Measurements from ENCODE around the gene CPLX1.

CPLX1 gene

DNA sequence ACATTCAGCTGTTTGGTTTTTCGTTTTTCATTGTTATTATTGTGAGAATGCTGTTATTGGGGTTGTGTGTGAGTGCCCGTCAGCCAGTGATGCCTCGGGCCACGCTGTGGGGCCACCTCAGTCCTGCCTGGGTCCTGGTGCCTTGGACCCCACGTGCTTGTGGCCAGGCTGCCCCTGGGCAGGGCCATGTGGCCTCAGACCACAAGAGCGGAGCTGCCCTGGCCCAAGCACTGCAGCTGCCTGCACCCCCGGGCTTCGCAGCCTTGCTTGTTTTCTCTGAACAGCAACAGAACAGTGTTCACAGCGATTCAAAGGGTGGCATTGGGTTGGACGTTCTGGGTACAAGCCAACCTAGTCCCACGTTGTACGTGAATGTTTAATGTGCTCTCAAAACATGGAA lies 56.9 kb downstream of the CPLX1 start:
- POLR2A ChIA-PET: no interaction called here
- TF ChIP-seq BHLHE40 (IDR thresholded peaks at IDR 0.05; ENCODE audit: borderline replicate concordance) (no peak), LEF1 (IDR thresholded peaks at IDR 0.05; ENCODE audit: borderline replicate concordance) (no peak), ARNT (IDR thresholded peaks at IDR 0.05) (no peak), FOXK2 (IDR thresholded peaks at IDR 0.05) (no peak), L3MBTL2 (conservative IDR thresholded peaks at IDR 0.05) (no peak), ELF4 (IDR thresholded peaks at IDR 0.05) (no peak), ZNF384 (IDR thresholded peaks at IDR 0.05) (no peak)
- TF ChIP-seq, protein P1, sequence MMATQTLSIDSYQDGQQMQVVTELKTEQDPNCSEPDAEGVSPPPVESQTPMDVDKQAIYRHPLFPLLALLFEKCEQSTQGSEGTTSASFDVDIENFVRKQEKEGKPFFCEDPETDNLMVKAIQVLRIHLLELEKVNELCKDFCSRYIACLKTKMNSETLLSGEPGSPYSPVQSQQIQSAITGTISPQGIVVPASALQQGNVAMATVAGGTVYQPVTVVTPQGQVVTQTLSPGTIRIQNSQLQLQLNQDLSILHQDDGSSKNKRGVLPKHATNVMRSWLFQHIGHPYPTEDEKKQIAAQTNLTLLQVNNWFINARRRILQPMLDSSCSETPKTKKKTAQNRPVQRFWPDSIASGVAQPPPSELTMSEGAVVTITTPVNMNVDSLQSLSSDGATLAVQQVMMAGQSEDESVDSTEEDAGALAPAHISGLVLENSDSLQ (IDR thresholded peaks at IDR 0.05): no peak
- CTCF ChIA-PET: no interaction called here
- DNase-seq (ENCODE audit: extremely low spot score): no peak

DNA sequence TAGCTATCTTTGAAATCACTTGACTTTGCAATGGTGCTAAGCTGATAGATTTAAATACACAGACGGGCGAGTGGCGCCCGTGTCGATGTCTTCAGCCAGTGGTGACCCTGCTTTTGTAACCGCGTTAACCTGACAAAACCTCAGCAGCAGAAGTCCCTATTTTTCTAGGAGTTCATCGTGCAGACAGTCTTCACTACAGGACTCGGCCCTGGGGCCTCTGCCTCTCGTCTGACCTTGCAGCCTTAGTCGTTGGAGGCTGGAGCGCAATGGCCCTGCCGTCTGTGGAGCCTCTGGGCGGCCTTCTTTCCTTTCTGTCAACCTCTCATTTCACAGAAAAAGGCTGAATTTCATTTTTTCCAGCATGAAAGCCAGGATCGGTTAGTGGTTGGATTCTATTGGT lies 57.9 kb downstream of the CPLX1 start:
- DNase-seq (ENCODE audit: extremely low spot score): no peak
- POLR2A ChIA-PET: interaction anchor here (1.3 kb wide), 1 partner anchor 14 kb away, joined by 3 read pairs; no protein-coding TSS in a partner anchor
- CTCF ChIA-PET: no interaction called here
- TF ChIP-seq, protein P1 (IDR thresholded peaks at IDR 0.05): no peak
- TF ChIP-seq SP1 (IDR thresholded peaks at IDR 0.05) (no peak), SUZ12 (IDR thresholded peaks at IDR 0.05) (no peak), NFRKB (IDR thresholded peaks at IDR 0.05) (no peak), ARNT (IDR thresholded peaks at IDR 0.05) (no peak), BHLHE40 (IDR thresholded peaks at IDR 0.05; ENCODE audit: borderline replicate concordance) (no peak), ELF4 (IDR thresholded peaks at IDR 0.05) (no peak), LEF1 (IDR thresholded peaks at IDR 0.05; ENCODE audit: borderline replicate concordance) (no peak), FOXM1 (IDR thresholded peaks at IDR 0.05; ENCODE audit: borderline replicate concordance) (no peak), L3MBTL2 (conservative IDR thresholded peaks at IDR 0.05) (no peak), HDGF (IDR thresholded peaks at IDR 0.05; ENCODE audit: borderline replicate concordance) (no peak), FOXK2 (IDR thresholded peaks at IDR 0.05) (no peak), CTBP1 (IDR thresholded peaks at IDR 0.05; ENCODE audit: borderline replicate concordance) (no peak), ZNF384 (IDR thresholded peaks at IDR 0.05) (no peak), TARDBP (IDR thresholded peaks at IDR 0.05) (no peak), FOXA1 (IDR thresholded peaks at IDR 0.05) (no peak)

DNA sequence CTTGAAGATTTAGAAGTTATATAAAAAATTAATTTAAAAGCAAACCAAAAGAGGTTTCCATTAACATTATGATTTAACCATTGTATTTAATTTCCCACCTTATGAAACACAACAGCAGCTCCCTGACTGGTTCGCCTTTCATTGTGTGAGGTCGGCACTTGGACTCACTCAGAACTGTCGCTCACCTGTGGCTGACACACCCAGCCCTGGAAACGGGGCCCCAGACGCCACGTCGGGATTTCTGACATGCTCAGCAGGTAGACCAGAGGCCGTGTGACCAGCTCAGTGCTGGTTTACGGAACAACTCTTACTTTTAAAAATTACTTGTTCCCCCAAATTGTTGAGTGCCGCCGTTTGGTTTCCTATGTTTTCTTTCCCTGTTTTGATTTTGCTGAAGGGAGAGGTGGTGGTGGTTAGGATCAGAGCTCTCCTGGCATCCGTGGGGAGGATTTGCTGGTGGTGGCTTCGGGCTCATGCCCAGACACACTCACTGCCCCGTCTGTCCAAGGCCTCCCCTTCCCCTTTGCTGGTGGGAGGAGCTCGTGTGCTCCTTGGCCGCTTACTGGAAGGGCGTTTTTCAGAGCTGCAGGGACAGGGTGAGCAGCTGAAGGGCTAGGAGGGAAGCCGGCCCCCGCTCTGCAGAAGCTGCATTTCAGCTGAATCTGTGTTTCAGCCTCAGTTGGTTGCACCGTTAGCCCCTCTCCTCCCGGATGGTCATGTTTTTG lies 59.2 kb downstream of the CPLX1 start:
- no peak for TF ChIP-seq FOXK2 (IDR thresholded peaks at IDR 0.05)
- no peak for TF ChIP-seq CTBP1 (IDR thresholded peaks at IDR 0.05; ENCODE audit: borderline replicate concordance)
- no peak for DNase-seq (ENCODE audit: extremely low spot score)
- ChIA-PET CTCF (no interaction called here), POLR2A (interaction anchor here (1.0 to 1.6 kb wide), 3 partner anchors 14 to 92 kb away, joined by 3 to 4 read pairs (median 3); partner anchors contain the start of genes ATP5ME and MYL5)

DNA sequence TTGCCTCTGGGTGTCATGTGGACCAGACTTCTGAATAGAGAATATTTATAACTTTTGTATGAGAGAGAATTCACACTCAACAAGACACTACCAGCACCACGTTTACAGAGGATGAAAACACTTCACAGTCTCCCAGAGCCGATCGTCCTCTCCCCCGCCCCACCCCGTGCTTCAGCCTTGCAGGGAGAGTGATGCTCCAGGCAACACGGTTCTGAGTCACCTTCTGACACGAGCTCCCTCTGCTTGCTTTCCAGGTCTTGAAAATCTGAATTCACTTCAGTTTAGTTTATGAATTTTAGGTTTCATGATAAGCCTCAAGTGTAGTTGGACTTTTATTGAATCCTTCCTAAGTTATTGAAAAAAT lies 59.8 kb downstream of the CPLX1 start:
- ChIA-PET POLR2A (interaction anchor here (1.0 to 1.6 kb wide), 2 partner anchors 15 to 92 kb away, joined by 3 to 4 read pairs; partner anchors contain the start of genes ATP5ME and MYL5), CTCF (no interaction called here)
- TF ChIP-seq NFRKB (IDR thresholded peaks at IDR 0.05) (no peak), LEF1 (IDR thresholded peaks at IDR 0.05; ENCODE audit: borderline replicate concordance) (no peak), HDGF (IDR thresholded peaks at IDR 0.05; ENCODE audit: borderline replicate concordance) (no peak), L3MBTL2 (conservative IDR thresholded peaks at IDR 0.05) (no peak), FOXK2 (IDR thresholded peaks at IDR 0.05) (no peak), ARNT (IDR thresholded peaks at IDR 0.05) (no peak), ZNF384 (IDR thresholded peaks at IDR 0.05) (no peak)
- TF ChIP-seq, protein P1 (IDR thresholded peaks at IDR 0.05): no peak
- DNase-seq (ENCODE audit: extremely low spot score): no peak

- no peak for DNase-seq (ENCODE audit: extremely low spot score)
- no peak for TF ChIP-seq FOXA1 (IDR thresholded peaks at IDR 0.05)
- no peak for TF ChIP-seq BHLHE40 (IDR thresholded peaks at IDR 0.05; ENCODE audit: borderline replicate concordance)
- no peak for TF ChIP-seq LEF1 (IDR thresholded peaks at IDR 0.05; ENCODE audit: borderline replicate concordance)
- TF ChIP-seq ZNF384 (IDR thresholded peaks at IDR 0.05): no peak
- TF ChIP-seq SP1 (IDR thresholded peaks at IDR 0.05): no peak
- TF ChIP-seq, protein P1 (IDR thresholded peaks at IDR 0.05): no peak
- TF ChIP-seq HDGF (IDR thresholded peaks at IDR 0.05; ENCODE audit: borderline replicate concordance): no peak
- TF ChIP-seq FOXM1 (IDR thresholded peaks at IDR 0.05; ENCODE audit: borderline replicate concordance): no peak
- no peak for TF ChIP-seq ARNT (IDR thresholded peaks at IDR 0.05)
- no peak for TF ChIP-seq SUZ12 (IDR thresholded peaks at IDR 0.05)
- TF ChIP-seq TARDBP (IDR thresholded peaks at IDR 0.05): no peak
- no peak for TF ChIP-seq L3MBTL2 (conservative IDR thresholded peaks at IDR 0.05)
- TF ChIP-seq FOXK2 (IDR thresholded peaks at IDR 0.05): no peak
- TF ChIP-seq ELF4 (IDR thresholded peaks at IDR 0.05): no peak
- TF ChIP-seq CTBP1 (IDR thresholded peaks at IDR 0.05; ENCODE audit: borderline replicate concordance): no peak
- no peak for TF ChIP-seq NFRKB (IDR thresholded peaks at IDR 0.05)
- POLR2A ChIA-PET: no interaction called here
- CTCF ChIA-PET: no interaction called here
Measured at GRCh38 chr4:764405-765169, 61.3 kb downstream of the CPLX1 start.

Data from HEK293T (cell line).